ENCODE measurements around the gene DCUN1D1.

The DCUN1D1 gene

DNA sequence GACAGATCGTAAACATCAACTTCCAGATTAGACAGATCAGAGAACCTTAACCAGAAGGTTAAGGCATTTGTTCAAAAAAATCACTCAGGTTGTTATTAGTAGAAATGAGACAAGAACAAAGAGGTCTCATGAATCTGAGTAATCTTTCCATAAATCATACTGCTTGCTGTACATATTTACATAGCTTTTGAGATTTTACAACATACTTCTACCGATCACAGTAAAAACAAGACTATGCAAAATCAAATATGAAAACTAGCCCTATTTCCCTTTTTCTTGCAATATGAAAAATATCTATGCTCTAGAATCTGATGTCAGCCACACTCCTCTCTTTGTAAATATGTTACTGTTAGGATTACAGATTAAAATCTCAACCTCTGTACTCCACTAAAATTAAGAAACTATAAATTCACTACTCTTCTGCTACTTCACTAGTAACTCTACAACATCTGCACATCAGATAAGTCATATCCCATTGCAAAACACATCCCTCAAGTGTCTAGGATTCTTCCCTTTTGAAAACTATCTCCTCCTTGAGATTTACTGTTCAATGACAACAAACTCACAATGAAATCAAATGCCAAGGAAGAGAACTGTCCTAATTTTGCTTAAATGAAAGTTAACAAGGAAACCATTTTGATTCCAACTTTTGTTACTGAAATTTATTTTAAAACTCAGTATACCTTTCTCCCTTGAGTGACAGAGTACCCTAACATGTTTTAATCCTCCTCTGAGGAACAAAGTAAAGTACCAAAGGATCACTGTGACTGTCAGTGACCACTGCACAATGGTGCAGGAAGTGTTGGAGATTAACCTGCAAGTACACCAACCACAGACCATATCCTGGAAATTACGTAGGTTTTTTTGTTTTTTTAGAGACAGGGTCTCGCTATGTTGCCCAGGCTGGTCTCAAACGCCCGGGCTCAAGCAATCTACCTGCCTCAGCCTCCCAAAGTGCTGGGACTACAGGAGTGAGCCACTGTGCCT lies 12.8 kb downstream of the DCUN1D1 start:
- TF ChIP-seq, protein P1, sequence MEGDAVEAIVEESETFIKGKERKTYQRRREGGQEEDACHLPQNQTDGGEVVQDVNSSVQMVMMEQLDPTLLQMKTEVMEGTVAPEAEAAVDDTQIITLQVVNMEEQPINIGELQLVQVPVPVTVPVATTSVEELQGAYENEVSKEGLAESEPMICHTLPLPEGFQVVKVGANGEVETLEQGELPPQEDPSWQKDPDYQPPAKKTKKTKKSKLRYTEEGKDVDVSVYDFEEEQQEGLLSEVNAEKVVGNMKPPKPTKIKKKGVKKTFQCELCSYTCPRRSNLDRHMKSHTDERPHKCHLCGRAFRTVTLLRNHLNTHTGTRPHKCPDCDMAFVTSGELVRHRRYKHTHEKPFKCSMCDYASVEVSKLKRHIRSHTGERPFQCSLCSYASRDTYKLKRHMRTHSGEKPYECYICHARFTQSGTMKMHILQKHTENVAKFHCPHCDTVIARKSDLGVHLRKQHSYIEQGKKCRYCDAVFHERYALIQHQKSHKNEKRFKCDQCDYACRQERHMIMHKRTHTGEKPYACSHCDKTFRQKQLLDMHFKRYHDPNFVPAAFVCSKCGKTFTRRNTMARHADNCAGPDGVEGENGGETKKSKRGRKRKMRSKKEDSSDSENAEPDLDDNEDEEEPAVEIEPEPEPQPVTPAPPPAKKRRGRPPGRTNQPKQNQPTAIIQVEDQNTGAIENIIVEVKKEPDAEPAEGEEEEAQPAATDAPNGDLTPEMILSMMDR (IDR thresholded peaks at IDR 0.05; ENCODE audit: low read length, missing control alignments): no peak
- no peak overlapping the region for H3K4me3 ChIP-seq (replicated peaks; ENCODE audit: low read depth, low read length)
- DNase-seq (ENCODE audit: low read depth): no peak

DNA sequence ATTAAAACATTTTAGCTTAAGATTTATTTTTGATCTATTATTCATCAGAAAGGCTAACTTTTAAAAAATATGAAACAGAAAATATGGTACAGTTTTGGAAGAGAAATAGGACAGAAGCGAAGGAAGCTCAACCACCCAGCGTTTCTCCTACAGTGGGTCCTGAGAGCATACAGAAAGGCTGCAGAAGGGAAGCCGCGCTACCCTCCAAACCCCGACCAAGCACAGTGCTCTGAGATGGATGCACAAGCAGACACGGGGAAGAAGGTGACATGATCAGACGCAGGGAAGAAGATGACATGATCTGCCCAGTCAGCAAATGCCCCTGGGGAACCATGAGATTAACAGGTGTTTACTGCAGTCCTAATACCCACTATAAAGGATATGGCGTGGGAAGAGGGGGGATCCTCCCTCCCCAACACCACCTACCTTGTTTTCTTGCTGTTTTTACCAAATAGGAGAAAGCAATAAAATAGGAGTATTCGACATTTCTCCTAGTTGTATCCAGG lies 14.4 kb downstream of the DCUN1D1 start:
- no peak overlapping the region for H3K4me3 ChIP-seq (replicated peaks; ENCODE audit: low read depth, low read length)
- no peak for DNase-seq (ENCODE audit: low read depth)
- TF ChIP-seq, protein P1 (IDR thresholded peaks at IDR 0.05; ENCODE audit: low read length, missing control alignments): no peak

DNA sequence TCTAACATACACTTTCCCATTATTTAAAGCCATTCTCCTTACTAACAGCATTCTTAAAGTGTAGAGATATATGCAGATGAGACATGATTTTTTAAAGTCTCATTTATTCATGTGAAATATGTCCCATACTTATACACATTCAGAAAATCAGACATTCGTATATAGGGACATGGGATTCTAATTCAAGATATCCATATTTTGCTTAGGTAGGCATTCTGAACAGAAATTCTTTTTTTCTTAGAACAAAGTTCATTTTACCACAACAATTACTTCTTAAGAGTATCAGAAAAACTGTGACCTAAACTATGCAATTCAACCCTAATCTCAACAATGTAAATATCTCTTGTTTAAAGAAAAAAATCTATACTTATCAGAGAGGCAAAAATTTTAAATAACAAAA lies 16.2 kb downstream of the DCUN1D1 start:
- DNase-seq (ENCODE audit: low read depth): no peak
- TF ChIP-seq, protein P1 (IDR thresholded peaks at IDR 0.05; ENCODE audit: low read length, missing control alignments): no peak
- H3K4me3 ChIP-seq (replicated peaks; ENCODE audit: low read depth, low read length): no peak overlapping the region

DNA sequence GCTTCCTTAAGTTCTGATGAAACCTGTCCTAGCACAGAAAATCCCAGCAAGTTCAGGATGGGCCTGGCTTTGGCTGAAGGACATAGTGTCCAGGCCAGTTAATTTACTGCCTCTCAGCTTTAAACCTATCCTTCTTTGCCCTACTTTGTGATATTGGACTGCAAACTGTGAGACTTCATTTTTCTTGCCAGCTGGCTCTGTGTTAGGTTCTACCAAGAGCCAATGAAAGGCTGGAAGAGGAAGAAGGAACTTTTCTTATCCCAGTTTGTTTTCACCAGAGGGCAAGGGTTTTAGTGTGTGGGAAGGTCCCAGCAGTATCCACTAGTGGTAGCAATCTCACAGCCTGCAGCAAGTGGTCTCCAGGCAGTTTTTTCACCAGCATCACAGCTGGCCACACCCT lies 18.2 kb downstream of the DCUN1D1 start:
- TF ChIP-seq, protein P1 (IDR thresholded peaks at IDR 0.05; ENCODE audit: low read length, missing control alignments): no peak
- no peak for DNase-seq (ENCODE audit: low read depth)
- H3K4me3 ChIP-seq (replicated peaks; ENCODE audit: low read depth, low read length): no peak overlapping the region

- no peak for DNase-seq (ENCODE audit: low read depth)
- TF ChIP-seq, protein P1 (IDR thresholded peaks at IDR 0.05; ENCODE audit: low read length, missing control alignments): no peak
- H3K4me3 ChIP-seq (replicated peaks; ENCODE audit: low read depth, low read length): no peak overlapping the region
Observed at GRCh38 chr3:182959474-182960350, 20.6 kb downstream of the DCUN1D1 start.

- DNase-seq (ENCODE audit: low read depth): no peak
- H3K4me3 ChIP-seq (replicated peaks; ENCODE audit: low read depth, low read length): no peak overlapping the region
- TF ChIP-seq, protein P1 (IDR thresholded peaks at IDR 0.05; ENCODE audit: low read length, missing control alignments): no peak
Observed at GRCh38 chr3:182957676-182958266, 22.6 kb downstream of the DCUN1D1 start.

Data from fibroblast of pulmonary artery (primary cell).